IMR-90 (cell line): ENCODE measurements around the gene RMND5B.

Experiments
- CHD1 ChIP-seq: IDR thresholded peaks from 2 replicates; pipeline ENCODE4 v1.6.1; 2012; ENCODE audit warnings: low read depth, low read length, improper control_type of control experiment
- CTCF ChIP-seq: conservative IDR thresholded peaks from 2 replicates; pipeline ENCODE4 v1.5.1; 2012; ENCODE audit warnings: mild to moderate bottlenecking, low read depth, low read length, improper control_type of control experiment
- ELK1 ChIP-seq: fragments of 150-350 bp; IDR thresholded peaks from 2 replicates; pipeline ENCODE4 v1.6.1; 2016; ENCODE audit warnings: low read depth, mild to moderate bottlenecking, low read length, moderate library complexity, borderline replicate concordance
- MXI1 ChIP-seq: IDR thresholded peaks from 2 replicates; pipeline ENCODE4 v1.6.1; 2012; ENCODE audit warnings: low read depth, mild to moderate bottlenecking, low read length, moderate library complexity, borderline replicate concordance
- POLR2A ChIP-seq: IDR thresholded peaks from 2 replicates; pipeline ENCODE4 v1.6.1; 2012; ENCODE audit warnings: mild to moderate bottlenecking, low read depth, low read length
- RFX5 ChIP-seq: IDR thresholded peaks from 2 replicates; pipeline ENCODE4 v1.8.0; 2012; ENCODE audit warnings: low read depth, mild to moderate bottlenecking, low read length, moderate library complexity
- SMC3 ChIP-seq: fragments of 150-350 bp; IDR thresholded peaks from 2 replicates; pipeline ENCODE4 v1.6.1; 2016; ENCODE audit warnings: low read depth, mild to moderate bottlenecking, antibody characterized with exemption, low read length, moderate library complexity
- USF2 ChIP-seq: fragments of 150-350 bp; IDR thresholded peaks from 2 replicates; pipeline ENCODE4 v1.6.1; 2017; ENCODE audit warnings: mild to moderate bottlenecking, antibody characterized with exemption, low read length, low read depth

- TF ChIP-seq POLR2A (no peak), MXI1 (no peak), CTCF (no peak), USF2 (no peak), ELK1 (no peak), SMC3 (no peak), RFX5 (no peak), CHD1 (no peak)
Observed at GRCh38 chr5:178193251-178193809, 62.5 kb downstream of the RMND5B start.
